HG03095 (cell line): ENCODE results near the gene KIF14.

Experiments
- ATAC-seq: cut with Tn5 transposase; IDR thresholded peaks from one replicate; pipeline ENCODE4 v1.9.1; 2021; ENCODE audit warnings: moderate library complexity; ENCODE audit not compliant: unreplicated experiment

Gene KIF14

GRCh38 chr1:200620273-200621131 is at the start of gene KIF14:
KIF14 (minus strand) TSS chr1:200620751; CDS start chr1:200618723, 2,028 bp downstream.
- peak; percentile 89 for ATAC-seq

- peak; percentile 85 for ATAC-seq
Observed at GRCh38 chr1:200669314-200670241, 49.0 kb upstream of the KIF14 start, which contains the start of gene DDX59. DDX59 (minus strand) TSS chr1:200669907; CDS start chr1:200666740, 3,167 bp downstream.

GRCh38 chr1:200668514-200669313 is 48.2 kb upstream of the KIF14 start:
- no peak for ATAC-seq

GRCh38 chr1:200666309-200666708 is 45.8 kb upstream of the KIF14 start:
- no peak for ATAC-seq

- ATAC-seq, result no peak
Observed at GRCh38 chr1:200665861-200666260, 45.3 kb upstream of the KIF14 start.

GRCh38 chr1:200660719-200661118 is 40.2 kb upstream of the KIF14 start:
- no peak for ATAC-seq

- ATAC-seq, result no peak
Observed at GRCh38 chr1:200659269-200659668, 38.7 kb upstream of the KIF14 start.

GRCh38 chr1:200658037-200658818 is 37.7 kb upstream of the KIF14 start:
- no peak for ATAC-seq

- ATAC-seq, result peak; percentile 94
Observed at GRCh38 chr1:200654660-200655059, 34.1 kb upstream of the KIF14 start.

- ATAC-seq, result no peak
Observed at GRCh38 chr1:200653022-200653462, 32.5 kb upstream of the KIF14 start.

- no peak for ATAC-seq
Observed at GRCh38 chr1:200652378-200652777, 31.8 kb upstream of the KIF14 start.

- ATAC-seq, result no peak
Observed at GRCh38 chr1:200646515-200646914, 26.0 kb upstream of the KIF14 start.

GRCh38 chr1:200644021-200644420 is 23.5 kb upstream of the KIF14 start:
- no peak for ATAC-seq

- ATAC-seq, result no peak
Observed at GRCh38 chr1:200642481-200642880, 21.9 kb upstream of the KIF14 start.

- ATAC-seq, result no peak
Observed at GRCh38 chr1:200640963-200641401, 20.4 kb upstream of the KIF14 start.

GRCh38 chr1:200640373-200640962 is 19.9 kb upstream of the KIF14 start:
- ATAC-seq, result no peak

- ATAC-seq, result no peak
Observed at GRCh38 chr1:200638073-200638472, 17.5 kb upstream of the KIF14 start.

GRCh38 chr1:200636681-200637080 is 16.1 kb upstream of the KIF14 start:
- ATAC-seq, result no peak
